NB4 (cell line): Measurements from ENCODE around the gene ALPK3.

Experiments used
- DNase-seq: peaks from one replicate; pipeline ENCODE4 v3.0.0; 2010; ENCODE audit warnings: low read depth
- H3K4me3 ChIP-seq: one replicate; pipeline ENCODE4 v1.5.1; 2011; ENCODE audit warnings: mild to moderate bottlenecking, low read depth, low read length, moderate library complexity
- MYC ChIP-seq: IDR thresholded peaks from 2 replicates; pipeline ENCODE4 v1.6.1; 2011; ENCODE audit warnings: low read depth, low read length
- POLR2A ChIP-seq: IDR thresholded peaks from 2 replicates; pipeline ENCODE4 v1.6.1; 2011; ENCODE audit warnings: mild to moderate bottlenecking; ENCODE audit not compliant: insufficient read length; ENCODE audit errors: extremely low read depth
- TF ChIP-seq, protein P1 (sequence below): IDR thresholded peaks from 2 replicates; pipeline ENCODE4 v1.6.1; 2011; ENCODE audit warnings: low read depth, low read length
- TF ChIP-seq, protein P2 (sequence below): IDR thresholded peaks from one replicate; pipeline ENCODE4 v1.5.1; 2012; ENCODE audit warnings: low read depth, low read length

ALPK3 gene

DNA sequence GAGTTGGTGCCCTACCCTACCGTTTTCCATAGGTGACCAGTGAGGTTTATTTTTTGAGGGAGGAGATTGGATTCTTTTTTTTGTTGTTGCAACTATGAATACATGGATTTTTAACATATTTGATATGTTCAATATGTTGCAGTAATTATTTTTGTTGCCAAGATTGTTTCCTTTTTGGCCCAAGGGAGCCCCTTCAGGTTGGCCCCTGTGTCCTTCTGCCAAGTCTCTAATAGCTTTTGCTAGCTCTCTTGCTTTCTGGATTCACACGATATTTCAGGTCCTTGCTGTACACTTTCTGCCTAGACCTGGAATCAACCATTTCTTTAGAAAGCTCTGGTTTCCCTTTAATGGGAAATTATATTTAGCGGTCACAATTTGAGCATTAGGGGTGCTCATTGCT is 44.6 kb downstream of the ALPK3 start:
- DNase-seq, result no peak
- no peak overlapping the region for H3K4me3 ChIP-seq
- TF ChIP-seq, protein P1, sequence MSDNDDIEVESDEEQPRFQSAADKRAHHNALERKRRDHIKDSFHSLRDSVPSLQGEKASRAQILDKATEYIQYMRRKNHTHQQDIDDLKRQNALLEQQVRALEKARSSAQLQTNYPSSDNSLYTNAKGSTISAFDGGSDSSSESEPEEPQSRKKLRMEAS, result no peak
- TF ChIP-seq MYC (no peak), POLR2A (no peak)
- TF ChIP-seq, protein P2, sequence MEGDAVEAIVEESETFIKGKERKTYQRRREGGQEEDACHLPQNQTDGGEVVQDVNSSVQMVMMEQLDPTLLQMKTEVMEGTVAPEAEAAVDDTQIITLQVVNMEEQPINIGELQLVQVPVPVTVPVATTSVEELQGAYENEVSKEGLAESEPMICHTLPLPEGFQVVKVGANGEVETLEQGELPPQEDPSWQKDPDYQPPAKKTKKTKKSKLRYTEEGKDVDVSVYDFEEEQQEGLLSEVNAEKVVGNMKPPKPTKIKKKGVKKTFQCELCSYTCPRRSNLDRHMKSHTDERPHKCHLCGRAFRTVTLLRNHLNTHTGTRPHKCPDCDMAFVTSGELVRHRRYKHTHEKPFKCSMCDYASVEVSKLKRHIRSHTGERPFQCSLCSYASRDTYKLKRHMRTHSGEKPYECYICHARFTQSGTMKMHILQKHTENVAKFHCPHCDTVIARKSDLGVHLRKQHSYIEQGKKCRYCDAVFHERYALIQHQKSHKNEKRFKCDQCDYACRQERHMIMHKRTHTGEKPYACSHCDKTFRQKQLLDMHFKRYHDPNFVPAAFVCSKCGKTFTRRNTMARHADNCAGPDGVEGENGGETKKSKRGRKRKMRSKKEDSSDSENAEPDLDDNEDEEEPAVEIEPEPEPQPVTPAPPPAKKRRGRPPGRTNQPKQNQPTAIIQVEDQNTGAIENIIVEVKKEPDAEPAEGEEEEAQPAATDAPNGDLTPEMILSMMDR, result no peak

DNA sequence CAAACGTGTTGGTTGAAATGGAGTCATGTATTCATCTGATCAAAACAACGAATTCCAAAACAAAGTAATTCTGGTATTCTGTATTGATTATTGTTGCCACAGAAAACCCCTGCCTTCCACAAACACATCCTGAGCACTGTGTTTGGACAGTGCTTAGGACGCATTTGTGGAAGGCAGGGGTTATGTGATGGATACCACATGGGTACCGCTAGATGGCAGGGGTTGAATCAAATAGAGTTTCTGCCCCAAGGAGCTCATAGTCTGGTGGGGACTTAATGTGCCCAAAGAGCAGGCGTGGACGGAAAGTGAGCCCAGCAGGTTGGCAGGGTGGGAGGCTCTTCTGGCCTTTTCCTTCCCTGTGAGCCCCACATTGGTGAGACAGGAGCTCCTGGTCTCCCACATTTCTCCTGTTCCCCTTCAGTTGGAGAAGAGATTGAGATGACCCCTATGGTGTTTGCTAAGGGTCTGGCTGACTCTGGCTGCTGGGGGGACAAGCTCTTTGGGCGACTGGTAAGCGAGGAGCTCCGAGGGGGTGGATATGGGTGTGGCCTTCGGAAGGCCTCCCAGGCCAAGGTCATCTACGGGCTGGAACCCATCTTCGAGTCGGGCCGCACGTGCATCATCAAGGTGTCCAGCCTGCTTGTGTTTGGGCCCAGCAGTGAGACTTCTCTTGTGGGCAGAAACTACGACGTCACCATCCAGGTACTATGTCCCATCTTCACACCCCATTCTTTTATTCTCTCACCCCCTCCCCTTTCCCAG is 45.2 kb downstream of the ALPK3 start:
- TF ChIP-seq, protein P1, result no peak
- TF ChIP-seq POLR2A (no peak), MYC (no peak)
- TF ChIP-seq, protein P2, result no peak
- no peak overlapping the region for H3K4me3 ChIP-seq
- no peak for DNase-seq

DNA sequence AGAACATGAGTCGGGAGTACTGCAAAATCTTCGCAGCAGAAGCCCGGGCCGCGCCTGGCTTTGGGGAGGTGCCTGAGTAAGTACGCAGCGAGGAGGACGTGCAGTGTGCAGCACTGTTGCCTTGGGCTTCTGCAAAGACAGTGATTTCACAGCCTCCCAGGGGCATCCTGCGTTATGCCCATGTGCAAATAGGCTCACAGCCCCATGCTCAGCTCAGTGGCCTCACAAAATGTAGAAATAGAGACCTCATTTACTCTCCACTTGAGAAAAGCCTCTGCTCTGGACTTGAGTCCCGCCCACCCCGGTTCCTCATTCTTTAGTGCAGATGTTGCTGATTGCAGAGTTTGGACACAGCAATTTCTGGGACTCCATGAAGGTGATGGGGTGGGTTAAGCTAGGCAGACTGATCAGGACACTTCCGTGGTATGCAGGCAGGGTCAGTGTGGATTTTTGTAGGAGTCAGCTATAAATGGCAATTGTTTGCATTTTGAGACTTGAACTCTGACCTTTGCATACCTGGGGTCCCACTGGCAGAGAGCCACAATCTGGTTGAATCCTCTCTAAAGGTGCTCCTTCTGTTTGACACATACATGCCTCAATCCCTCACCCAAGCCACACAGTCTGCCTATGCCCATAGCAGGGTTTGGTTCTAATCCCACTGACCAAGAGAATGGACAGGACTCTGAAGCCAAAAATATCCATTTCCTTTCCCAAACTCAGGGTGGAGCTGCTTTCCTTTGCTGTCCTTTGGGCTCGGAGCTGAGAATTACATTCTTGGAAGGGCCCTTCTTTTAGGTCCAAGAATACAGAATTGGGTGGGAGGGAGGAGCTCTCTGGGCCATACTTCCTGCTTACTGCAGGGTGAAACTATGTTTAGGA is 46.6 kb downstream of the ALPK3 start:
- DNase-seq, result no peak
- H3K4me3 ChIP-seq, result no peak overlapping the region
- TF ChIP-seq, protein P1, result no peak
- no peak for TF ChIP-seq MYC
- no peak for TF ChIP-seq POLR2A
- TF ChIP-seq, protein P2, result no peak

DNA sequence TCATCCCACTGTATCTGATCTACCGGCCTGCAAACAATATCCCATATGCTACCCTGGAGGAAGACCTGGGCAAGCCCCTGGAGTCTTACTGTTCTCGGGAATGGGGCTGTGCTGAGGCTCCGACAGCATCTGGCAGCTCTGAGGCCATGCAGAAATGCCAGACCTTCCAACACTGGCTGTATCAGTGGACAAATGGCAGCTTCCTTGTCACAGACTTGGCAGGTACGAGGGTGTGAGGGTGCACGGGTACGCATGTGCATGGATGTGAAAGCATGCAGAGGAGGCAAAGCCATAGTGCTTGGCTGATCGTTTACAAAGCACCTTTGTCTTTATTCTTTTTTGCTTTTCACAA is 47.3 kb downstream of the ALPK3 start:
- TF ChIP-seq, protein P1, result no peak
- no peak for TF ChIP-seq MYC
- no peak for TF ChIP-seq POLR2A
- TF ChIP-seq, protein P2, result no peak
- H3K4me3 ChIP-seq, result no peak overlapping the region
- DNase-seq, result no peak

DNA sequence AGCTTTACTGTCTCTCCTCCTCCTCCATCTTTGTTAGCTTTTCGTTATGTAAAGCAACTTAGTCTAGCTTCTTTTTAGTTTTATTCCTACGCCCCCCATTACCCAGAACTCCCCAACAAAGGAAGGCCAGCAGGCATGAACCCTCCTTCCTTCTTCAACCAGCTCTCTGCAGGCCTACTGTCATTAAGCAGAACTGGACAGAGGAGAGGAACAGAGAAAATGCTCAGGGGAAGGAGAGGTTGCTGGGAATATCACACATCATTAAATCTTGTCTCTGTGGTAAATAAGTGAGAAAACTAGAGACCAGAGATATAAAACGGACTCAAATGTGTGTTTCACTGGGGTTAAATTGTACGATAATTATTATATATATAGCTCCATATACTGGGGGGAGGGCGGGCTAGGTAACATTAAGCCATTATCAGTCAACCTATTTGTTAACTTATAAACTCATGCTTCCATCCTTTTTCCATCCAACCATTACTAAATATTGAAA is 48.0 kb downstream of the ALPK3 start:
- no peak for DNase-seq
- TF ChIP-seq POLR2A (no peak), MYC (no peak)
- TF ChIP-seq, protein P1, result no peak
- TF ChIP-seq, protein P2, result no peak
- H3K4me3 ChIP-seq, result no peak overlapping the region
